GM23248 (cell line): ENCODE measurements around the gene RANBP10.

Experiments
- EZH2 ChIP-seq: fragments of 200-600 bp; sonication (generic); IDR thresholded peaks from 2 replicates; pipeline ENCODE4 v1.6.1; 2018; ENCODE audit warnings: antibody characterized with exemption, mild to moderate bottlenecking; ENCODE audit not compliant: insufficient read depth, poor library complexity, severe bottlenecking
- EZH2phosphoT487 ChIP-seq: fragments of 200-600 bp; sonication (generic); IDR thresholded peaks from 2 replicates; pipeline ENCODE4 v1.6.1; 2018; ENCODE audit warnings: antibody characterized with exemption, moderate library complexity, mild to moderate bottlenecking, low read depth; ENCODE audit not compliant: insufficient read depth

DNA sequence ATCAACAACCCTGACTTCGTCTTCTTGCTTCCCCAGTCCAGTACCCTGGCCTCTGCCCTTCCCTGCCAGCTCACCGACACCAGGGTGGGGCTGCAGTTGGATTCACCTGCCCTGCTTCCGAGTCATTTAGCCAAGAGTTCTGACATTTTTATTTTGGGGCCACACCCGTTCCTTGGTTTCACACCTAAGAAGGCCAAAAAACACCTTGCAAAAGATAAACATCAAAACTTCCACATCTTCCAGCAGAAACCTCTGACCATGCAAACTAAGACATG, 45.5 kb downstream of the RANBP10 start:
- TF ChIP-seq EZH2 (no peak), EZH2phosphoT487 (no peak)
